GM18951 (cell line): ENCODE results near the gene FAM168B.

Experiments used
- POLR2A ChIP-seq: IDR thresholded peaks from 4 replicates; pipeline ENCODE4 v1.6.1; 2011; ENCODE audit warnings: mild to moderate bottlenecking; ENCODE audit not compliant: insufficient read length, insufficient read depth; ENCODE audit errors: extremely low read depth
- in situ Hi-C: fragments of 300-500 bp; cut with MboI; formaldehyde crosslinking; loops from one replicate; pipeline ENCODE4 v1.12.0; 2022; ENCODE audit warnings: low sequenced_read_pairs, mixed read lengths, inconsistent platforms; ENCODE audit not compliant: unreplicated experiment

FAM168B gene

GRCh38 chr2:131043199-131044074 lies 49.8 kb downstream of the FAM168B start:
- in situ Hi-C loops = no loop called here
- TF ChIP-seq POLR2A = no peak

GRCh38 chr2:131042148-131042775 lies 51.0 kb downstream of the FAM168B start:
- in situ Hi-C loops = no loop called here
- no peak for TF ChIP-seq POLR2A

- no peak for TF ChIP-seq POLR2A
- in situ Hi-C loops = no loop called here
Observed at GRCh38 chr2:131041402-131042147, 51.7 kb downstream of the FAM168B start.

DNA sequence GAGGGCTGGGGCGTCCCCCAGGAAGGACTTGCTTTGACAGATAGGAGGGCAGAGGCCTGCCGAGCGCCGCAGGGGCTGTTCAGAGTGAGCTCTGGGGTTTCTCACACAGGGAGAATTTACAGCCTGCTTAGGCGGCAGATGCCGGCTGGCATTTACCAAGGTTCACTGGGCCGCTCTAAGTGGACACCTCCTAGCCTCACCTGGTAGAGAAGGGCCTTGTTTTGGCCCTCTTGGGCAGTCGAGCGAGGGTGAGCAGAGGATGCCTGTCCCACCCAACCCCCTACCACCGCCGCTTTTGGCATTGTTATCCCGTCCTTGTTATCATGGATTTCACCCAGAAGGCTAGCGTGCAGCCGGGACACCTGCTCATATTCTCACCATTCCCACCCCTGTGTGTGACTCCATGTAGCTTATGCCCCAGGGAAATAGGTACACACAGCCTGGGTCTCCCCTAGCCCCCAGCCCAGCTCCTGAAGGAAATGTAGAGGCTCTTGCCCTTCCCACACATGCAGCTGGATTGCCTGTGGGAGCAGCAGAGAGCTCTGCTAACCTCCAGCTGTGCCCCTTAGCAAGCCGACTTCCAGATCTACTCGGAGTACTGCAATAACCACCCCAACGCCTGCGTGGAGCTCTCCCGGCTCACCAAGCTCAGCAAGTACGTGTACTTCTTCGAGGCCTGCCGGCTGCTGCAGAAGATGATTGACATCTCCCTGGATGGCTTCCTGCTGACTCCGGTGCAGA lies 52.4 kb downstream of the FAM168B start:
- TF ChIP-seq POLR2A = no peak
- in situ Hi-C loops = no loop called here

DNA sequence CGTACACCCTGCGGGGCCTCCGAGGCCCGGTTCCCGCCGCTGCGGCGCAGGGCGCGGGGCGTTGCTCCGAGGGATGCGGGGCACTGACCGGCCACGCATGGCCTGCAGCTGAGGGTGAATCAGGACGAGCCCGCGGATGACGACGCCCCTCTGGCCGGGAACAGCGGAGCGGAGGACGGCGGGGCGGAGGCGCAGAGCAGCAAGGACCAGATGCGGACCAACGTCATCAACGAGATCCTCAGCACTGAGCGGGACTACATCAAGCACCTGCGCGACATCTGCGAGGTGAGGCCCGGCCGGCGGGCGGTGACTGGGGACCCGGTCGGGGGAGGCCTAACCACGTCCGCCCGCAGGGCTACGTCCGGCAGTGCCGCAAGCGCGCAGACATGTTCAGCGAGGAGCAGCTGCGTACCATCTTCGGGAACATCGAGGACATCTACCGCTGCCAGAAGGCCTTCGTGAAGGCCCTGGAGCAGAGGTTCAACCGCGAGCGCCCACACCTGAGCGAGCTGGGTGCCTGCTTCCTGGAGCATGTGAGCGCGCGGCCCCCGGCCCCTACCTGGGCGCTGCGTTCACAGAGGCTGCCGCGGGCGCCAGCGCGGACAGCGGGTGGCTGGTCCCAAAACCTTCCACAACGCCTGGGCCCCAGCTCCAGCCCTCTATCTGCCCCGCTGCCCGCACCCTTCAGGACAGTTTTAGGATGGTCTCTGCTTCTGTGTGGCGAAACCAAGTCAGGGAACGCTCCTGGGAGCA lies 53.2 kb downstream of the FAM168B start:
- TF ChIP-seq POLR2A = no peak
- in situ Hi-C loops = no loop called here

DNA sequence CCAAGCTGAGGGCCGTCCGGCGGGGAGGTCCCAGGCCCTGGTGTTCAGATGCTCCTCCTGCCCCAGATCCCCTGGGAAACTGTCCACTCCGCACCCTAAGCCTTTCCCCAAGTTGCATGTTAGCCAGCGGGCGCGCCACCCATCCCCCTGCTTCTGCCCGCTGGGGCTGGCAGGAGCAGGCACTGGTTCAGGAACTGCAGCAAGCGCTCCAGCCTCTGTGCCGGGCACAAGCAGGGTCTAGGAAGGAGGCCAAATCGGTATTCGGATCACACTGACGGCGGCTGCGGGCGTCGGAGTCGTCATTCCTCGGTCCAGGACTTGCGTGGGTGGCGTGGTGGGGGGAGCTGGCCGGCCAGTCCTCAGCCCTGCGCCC lies 53.7 kb downstream of the FAM168B start:
- no peak for TF ChIP-seq POLR2A
- in situ Hi-C loops = no loop called here

DNA sequence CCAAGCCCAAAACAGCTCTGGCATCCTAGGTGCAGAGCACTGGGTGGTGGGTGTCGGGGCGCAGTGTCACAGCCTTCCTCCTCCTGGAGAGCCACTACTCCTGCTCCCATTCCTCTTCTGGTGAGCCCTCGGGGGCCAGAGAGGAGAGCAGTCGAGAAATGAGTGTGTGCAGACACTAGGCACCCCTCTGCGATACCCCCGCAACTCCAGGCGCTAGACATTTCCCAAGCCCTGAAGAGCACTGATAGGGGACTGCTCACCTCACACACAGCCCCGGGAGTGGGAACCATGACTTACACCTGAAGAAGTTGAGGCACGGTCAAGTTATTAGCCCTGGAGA lies 54.2 kb downstream of the FAM168B start:
- no peak for TF ChIP-seq POLR2A
- in situ Hi-C loops = no loop called here

DNA sequence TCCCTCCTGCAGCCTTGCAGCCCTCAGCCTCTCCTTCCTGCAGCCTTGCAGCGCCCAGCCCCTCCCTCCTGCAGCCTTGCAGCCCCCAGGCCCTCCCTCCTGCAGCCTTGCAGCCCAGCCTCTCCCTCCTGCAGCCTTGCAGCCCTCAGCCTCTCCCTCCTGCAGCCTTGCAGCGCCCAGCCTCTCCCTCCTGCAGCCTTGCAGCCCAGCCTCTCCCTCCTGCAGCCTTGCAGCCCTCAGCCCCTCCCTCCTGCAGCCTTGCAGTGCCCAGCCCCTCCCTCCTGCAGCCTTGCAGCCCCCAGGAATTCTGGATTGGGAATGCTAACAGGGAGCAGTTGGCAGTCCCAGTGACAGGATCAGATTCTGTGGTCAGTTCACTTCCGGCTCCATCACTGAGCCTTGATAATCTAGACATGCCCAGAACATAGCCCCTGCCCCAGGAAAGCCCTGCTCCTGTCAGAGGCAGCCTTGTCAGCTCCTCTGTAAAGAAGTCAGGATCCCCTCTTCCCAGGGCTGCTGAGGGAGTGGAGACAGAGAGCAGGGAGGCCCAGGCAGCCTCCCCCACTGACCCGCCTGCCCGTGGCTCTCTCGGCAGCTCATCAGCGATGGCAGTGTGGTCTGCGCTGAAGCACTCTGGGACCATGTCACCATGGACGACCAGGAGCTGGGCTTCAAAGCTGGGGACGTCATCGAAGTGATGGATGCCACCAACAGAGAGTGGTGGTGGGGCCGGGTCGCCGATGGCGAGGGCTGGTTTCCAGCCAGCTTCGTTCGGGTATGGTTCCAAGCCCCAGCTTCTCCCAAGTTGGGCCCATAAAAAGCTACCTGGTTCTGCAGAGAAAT lies 54.8 kb downstream of the FAM168B start:
- in situ Hi-C loops = no loop called here
- no peak for TF ChIP-seq POLR2A

- in situ Hi-C loops = no loop called here
- no peak for TF ChIP-seq POLR2A
Observed at GRCh38 chr2:131037398-131038257, 55.6 kb downstream of the FAM168B start.

DNA sequence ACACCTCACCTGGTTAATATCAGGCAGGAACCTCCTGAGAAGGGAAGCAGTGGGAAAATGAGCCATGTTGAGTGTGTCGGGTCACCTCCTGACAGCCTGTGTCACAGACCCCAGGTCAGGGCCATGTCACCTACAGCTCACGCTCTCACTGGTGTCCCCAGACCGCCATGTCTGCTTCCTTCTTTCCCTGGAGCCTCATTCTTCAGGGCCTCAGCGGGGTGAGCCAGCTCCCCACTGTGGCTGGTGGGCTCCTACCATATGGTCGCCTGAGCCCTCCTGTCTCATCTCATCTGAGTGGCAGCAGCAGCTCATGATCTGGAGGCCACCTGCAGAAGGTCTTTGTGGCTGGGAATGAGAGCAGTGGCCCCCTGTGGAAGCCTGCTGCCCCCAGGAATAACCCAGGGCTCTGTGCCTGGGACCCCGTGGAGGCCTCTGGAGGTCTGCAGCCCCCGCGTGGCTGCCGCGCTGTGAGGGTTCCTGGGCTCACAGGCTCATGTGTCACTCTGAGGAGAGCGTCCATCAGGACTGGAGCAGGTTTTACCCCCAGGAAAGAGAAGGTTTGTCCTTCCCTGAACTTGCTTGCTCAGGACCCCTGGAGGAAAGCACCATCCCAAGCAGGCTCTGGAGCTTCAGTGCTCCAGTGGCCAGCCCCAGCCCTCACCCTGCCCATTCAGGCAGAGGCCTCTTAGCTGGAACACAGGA lies 56.4 kb downstream of the FAM168B start:
- in situ Hi-C loops = no loop called here

DNA sequence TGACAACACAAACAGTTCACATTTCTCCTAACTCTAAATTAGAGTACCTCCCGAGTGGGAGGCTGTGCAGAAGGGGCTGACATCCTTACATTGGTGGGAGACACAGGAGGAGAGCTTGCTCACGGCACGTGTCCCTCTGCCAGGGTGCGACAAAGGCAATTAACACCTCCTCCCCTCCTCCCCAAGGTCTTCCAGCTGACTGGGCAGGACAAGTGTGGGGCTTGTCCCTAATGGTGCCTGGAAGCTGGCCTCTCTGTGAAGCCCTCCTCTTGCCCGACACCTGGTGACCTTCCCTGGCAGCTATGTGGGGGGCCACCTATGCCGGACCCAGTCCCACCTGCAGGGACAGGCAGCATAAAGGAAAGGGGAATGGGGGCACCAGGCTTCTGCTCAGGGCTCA lies 57.0 kb downstream of the FAM168B start:
- in situ Hi-C loops = no loop called here
- TF ChIP-seq POLR2A = no peak

More for the DNA sequence above, 56.4 kb downstream of the FAM168B start:
- TF ChIP-seq POLR2A = no peak
